OCI-LY1 (cell line): ENCODE data around the gene SIRT3.
A peak's percentile ranks its signal among the peaks of the same experiment; 100 is the strongest.

Experiments
- H2AFZ ChIP-seq: fragments of 200-600 bp; sonication (generic), shearing (Covaris generic); 2 replicates; pipeline ENCODE4 v1.6.0; 2014; ENCODE audit warnings: antibody characterized with exemption, mild to moderate bottlenecking, low read length
- H3F3A ChIP-seq: fragments of 200-600 bp; sonication (generic), shearing (Covaris generic); 2 replicates; pipeline ENCODE4 v1.6.0; 2014; ENCODE audit warnings: mild to moderate bottlenecking, antibody characterized with exemption, low read length, moderate library complexity; ENCODE audit not compliant: insufficient read depth
- H3K27ac ChIP-seq: fragments of 200-600 bp; sonication (generic); 2 replicates; pipeline ENCODE4 v1.5.1; 2014; ENCODE audit warnings: low read length, mixed run types, mild to moderate bottlenecking, low read depth; ENCODE audit not compliant: poor library complexity, severe bottlenecking
- H3K27me3 ChIP-seq: fragments of 200-600 bp; sonication (generic); 2 replicates; pipeline ENCODE4 v1.6.0; 2014; ENCODE audit warnings: antibody characterized with exemption, mild to moderate bottlenecking, low read length, moderate library complexity; ENCODE audit not compliant: insufficient read depth
- H3K36me3 ChIP-seq: fragments of 200-600 bp; sonication (generic); 2 replicates; pipeline ENCODE4 v1.6.1; 2014; ENCODE audit warnings: mild to moderate bottlenecking, antibody characterized with exemption, low read length, moderate library complexity, mixed read lengths; ENCODE audit not compliant: insufficient read depth
- H3K4me1 ChIP-seq: fragments of 200-600 bp; sonication (generic); 2 replicates; pipeline ENCODE4 v1.5.1; 2014; ENCODE audit warnings: mild to moderate bottlenecking, low read length, moderate library complexity; ENCODE audit not compliant: insufficient read depth, severe bottlenecking
- H3K4me2 ChIP-seq: fragments of 200-600 bp; sonication (generic), shearing (Covaris generic); 2 replicates; pipeline ENCODE4 v1.6.1; 2014; ENCODE audit warnings: low read length
- H3K4me3 ChIP-seq: fragments of 200-600 bp; sonication (generic); 2 replicates; pipeline ENCODE4 v1.5.1; 2014; ENCODE audit warnings: low read length, low read depth, mild to moderate bottlenecking, mixed read lengths; ENCODE audit not compliant: poor library complexity, severe bottlenecking
- H3K79me2 ChIP-seq: fragments of 200-600 bp; shearing (Covaris generic); 2 replicates; pipeline ENCODE4 v1.6.1; 2016; ENCODE audit warnings: mixed run types, low read length, mixed read lengths; ENCODE audit not compliant: insufficient read depth
- H3K9ac ChIP-seq: fragments of 200-600 bp; sonication (generic), shearing (Covaris generic); 2 replicates; pipeline ENCODE4 v1.6.1; 2014; ENCODE audit warnings: mild to moderate bottlenecking, low read length, mixed read lengths
- H3K9me2 ChIP-seq: fragments of 200-600 bp; sonication (generic), shearing (Covaris generic); 2 replicates; pipeline ENCODE4 v1.6.1; 2014; ENCODE audit warnings: low read depth, mild to moderate bottlenecking, low read length, mixed read lengths
- H3K9me3 ChIP-seq: fragments of 200-600 bp; shearing (Covaris generic); 2 replicates; pipeline ENCODE4 v1.6.1; 2014; ENCODE audit warnings: low read length, mixed read lengths
- H4K20me1 ChIP-seq: fragments of 200-600 bp; sonication (generic), shearing (Covaris generic); 2 replicates; pipeline ENCODE4 v1.6.0; 2016; ENCODE audit warnings: mild to moderate bottlenecking, low read length; ENCODE audit not compliant: insufficient read depth
- CTCF ChIP-seq: fragments of 200-600 bp; sonication (generic), shearing (Covaris generic); IDR thresholded peaks from 2 replicates; pipeline ENCODE4 v1.5.1; 2017; ENCODE audit warnings: mild to moderate bottlenecking, antibody characterized with exemption, low read length, moderate library complexity, mixed read lengths
- EZH2 ChIP-seq: fragments of 200-600 bp; sonication (generic), shearing (Covaris generic); IDR thresholded peaks from 2 replicates; pipeline ENCODE4 v1.8.0; 2017; ENCODE audit warnings: borderline replicate concordance, mixed run types, mild to moderate bottlenecking, antibody characterized with exemption, low read length, moderate library complexity, mixed read lengths

The SIRT3 gene

GRCh38 chr11:210803-211180 lies 25.4 kb downstream of the SIRT3 start:
- Histone ChIP-seq H3K36me3 (peaks cover 62% of the 10 kb centered on the region), H3F3A (no peaks in the 10 kb centered on the region), H3K27ac (no peak overlapping the region), H3K9me2 (no peaks in the 10 kb centered on the region), H2AFZ (no peak overlapping the region), H4K20me1 (no peaks in the 10 kb centered on the region), H3K9ac (no peak overlapping the region), H3K27me3 (no peaks in the 10 kb centered on the region), H3K4me3 (no peak overlapping the region), H3K79me2 (no peaks in the 10 kb centered on the region), H3K4me2 (no peak overlapping the region; the same call in 1 of the 2 replicates), H3K9me3 (no peaks in the 10 kb centered on the region), H3K4me1 (peaks cover 26% of the 10 kb centered on the region)
- no peak for TF ChIP-seq CTCF
- no peak for TF ChIP-seq EZH2

GRCh38 chr11:210122-210802 lies 25.9 kb downstream of the SIRT3 start:
- H3F3A ChIP-seq, result no peaks in the 10 kb centered on the region
- H3K36me3 ChIP-seq, result peaks cover 61% of the 10 kb centered on the region
- H3K4me3 ChIP-seq, result peak overlapping the region; percentile 70
- no peak overlapping the region for H2AFZ ChIP-seq
- no peaks in the 10 kb centered on the region for H3K27me3 ChIP-seq
- H3K79me2 ChIP-seq, result no peaks in the 10 kb centered on the region
- peak overlapping the region; percentile 79; the same call in 1 of the 2 replicates for H3K9ac ChIP-seq
- H3K9me2 ChIP-seq, result no peaks in the 10 kb centered on the region
- no peaks in the 10 kb centered on the region for H3K9me3 ChIP-seq
- H3K27ac ChIP-seq, result no peak overlapping the region
- peaks cover 26% of the 10 kb centered on the region for H3K4me1 ChIP-seq
- peak overlapping the region; percentile 68 for H3K4me2 ChIP-seq
- no peaks in the 10 kb centered on the region for H4K20me1 ChIP-seq
- no peak for TF ChIP-seq CTCF
- no peak for TF ChIP-seq EZH2

GRCh38 chr11:209275-210121 lies 26.6 kb downstream of the SIRT3 start:
- no peaks in the 10 kb centered on the region for H3K9me3 ChIP-seq
- peaks cover 61% of the 10 kb centered on the region for H3K36me3 ChIP-seq
- H3K27me3 ChIP-seq, result no peaks in the 10 kb centered on the region
- H3K27ac ChIP-seq, result peak overlapping the region; percentile 27
- peak overlapping the region; percentile 68 for H3K4me2 ChIP-seq
- no peaks in the 10 kb centered on the region for H3K79me2 ChIP-seq
- TF ChIP-seq EZH2 (no peak), CTCF (no peak)
- no peaks in the 10 kb centered on the region for H4K20me1 ChIP-seq
- H3F3A ChIP-seq, result no peaks in the 10 kb centered on the region
- H3K9me2 ChIP-seq, result no peaks in the 10 kb centered on the region
- H3K9ac ChIP-seq, result peak overlapping the region; percentile 79
- no peak overlapping the region for H2AFZ ChIP-seq
- H3K4me3 ChIP-seq, result peak overlapping the region; percentile 70
- peaks cover 26% of the 10 kb centered on the region for H3K4me1 ChIP-seq
